DMS53 (cell line): ENCODE measurements around the gene NKD1.

Experiments
- DNase-seq: peaks from one replicate; lab custom pipeline; 2025; lab: John Stamatoyannopoulos, UW

NKD1 gene

GRCh38 chr16:50646345-50646744 lies 98.1 kb downstream of the NKD1 start:
- no peak for DNase-seq

GRCh38 chr16:50651835-50652438 lies 103.7 kb downstream of the NKD1 start:
- peak; percentile 14 for DNase-seq

GRCh38 chr16:50652836-50653425 lies 104.7 kb downstream of the NKD1 start:
- no peak for DNase-seq

GRCh38 chr16:50653633-50654519 lies 105.7 kb downstream of the NKD1 start:
- DNase-seq: peak; percentile 16

GRCh38 chr16:50655558-50656055 lies 107.4 kb downstream of the NKD1 start:
- DNase-seq: no peak

- no peak for DNase-seq
Observed at GRCh38 chr16:50657241-50657640, 109.0 kb downstream of the NKD1 start.

GRCh38 chr16:50659806-50660205 lies 111.6 kb downstream of the NKD1 start:
- DNase-seq: no peak

- no peak for DNase-seq
Observed at GRCh38 chr16:50662306-50662940, 114.2 kb downstream of the NKD1 start.

- no peak for DNase-seq
Observed at GRCh38 chr16:50664270-50664669, 116.1 kb downstream of the NKD1 start.

- peak; percentile 83 for DNase-seq
Observed at GRCh38 chr16:50665128-50665878, 117.1 kb downstream of the NKD1 start.

GRCh38 chr16:50666658-50667496 lies 118.7 kb downstream of the NKD1 start:
- no peak for DNase-seq

GRCh38 chr16:50667497-50668367 lies 119.5 kb downstream of the NKD1 start:
- DNase-seq: peak; percentile 8

- DNase-seq: peak; percentile 53
Observed at GRCh38 chr16:50668368-50669008, 120.3 kb downstream of the NKD1 start.

GRCh38 chr16:50669741-50670140 lies 121.5 kb downstream of the NKD1 start:
- no peak for DNase-seq

- no peak for DNase-seq
Observed at GRCh38 chr16:50670476-50670875, 122.3 kb downstream of the NKD1 start.

- DNase-seq: peak; percentile 73
Observed at GRCh38 chr16:50671644-50672260, 123.6 kb downstream of the NKD1 start.

GRCh38 chr16:50673496-50674275 lies 125.5 kb downstream of the NKD1 start:
- DNase-seq: no peak

- no peak for DNase-seq
Observed at GRCh38 chr16:50674831-50675230, 126.6 kb downstream of the NKD1 start.
